ENCODE data around the gene DTX3L.

DTX3L gene

GRCh38 chr3:122564155-122564912 is at the start of gene DTX3L, which contains the start of gene PARP9:
DTX3L (plus strand) TSS chr3:122564338; CDS start chr3:122564427, 89 bp downstream.
PARP9 (minus strand) TSS chr3:122564300; CDS start chr3:122559620, 4,680 bp downstream.
- Mint-ChIP-seq H3K4me1 (ENCODE audit: low read depth) (peaks cover 73% of the 10 kb centered on the region), H3K27ac (peak within 1 kb of the TSS; percentile 97), H3K4me3 (peak within 1 kb of the TSS; percentile 88), H3K36me3 (ENCODE audit: low read depth) (peaks cover 64% of the 10 kb centered on the region), H3K9me3 (no peaks in the 10 kb centered on the region), H3K27me3 (no peaks in the 10 kb centered on the region)
- DNase-seq: peak; percentile 84

GRCh38 chr3:122515020-122515468 is 49.1 kb upstream of the DTX3L start:
- H3K4me1 Mint-ChIP-seq (ENCODE audit: low read depth): peaks cover 33% of the 10 kb centered on the region

GRCh38 chr3:122515870-122516269 is 48.3 kb upstream of the DTX3L start:
- H3K9me3 Mint-ChIP-seq: no peaks in the 10 kb centered on the region
- no peak overlapping the region for H3K27ac Mint-ChIP-seq
- H3K27me3 Mint-ChIP-seq: no peaks in the 10 kb centered on the region
- peaks cover 28% of the 10 kb centered on the region for H3K4me1 Mint-ChIP-seq (ENCODE audit: low read depth)
- no peak for DNase-seq
- H3K4me3 Mint-ChIP-seq: no peak overlapping the region
- peaks cover 21% of the 10 kb centered on the region for H3K36me3 Mint-ChIP-seq (ENCODE audit: low read depth)

More at GRCh38 chr3:122515020-122515468, 49.1 kb upstream of the DTX3L start:
- Mint-ChIP-seq H3K27me3 (no peaks in the 10 kb centered on the region), H3K36me3 (ENCODE audit: low read depth) (peaks cover 24% of the 10 kb centered on the region), H3K27ac (peak overlapping the region; percentile 90), H3K4me3 (peak overlapping the region; percentile 80), H3K9me3 (no peaks in the 10 kb centered on the region)
- DNase-seq: no peak

GRCh38 chr3:122516846-122517360 is 47.2 kb upstream of the DTX3L start:
- DNase-seq: no peak
- no peaks in the 10 kb centered on the region for H3K9me3 Mint-ChIP-seq
- no peak overlapping the region for H3K27ac Mint-ChIP-seq
- peaks cover 11% of the 10 kb centered on the region for H3K36me3 Mint-ChIP-seq (ENCODE audit: low read depth)
- no peak overlapping the region for H3K4me3 Mint-ChIP-seq
- H3K27me3 Mint-ChIP-seq: no peaks in the 10 kb centered on the region
- peaks cover 18% of the 10 kb centered on the region for H3K4me1 Mint-ChIP-seq (ENCODE audit: low read depth)

GRCh38 chr3:122519693-122520092 is 44.4 kb upstream of the DTX3L start:
- peaks cover 3% of the 10 kb centered on the region for H3K4me1 Mint-ChIP-seq (ENCODE audit: low read depth)
- H3K4me3 Mint-ChIP-seq: no peak overlapping the region
- no peaks in the 10 kb centered on the region for H3K9me3 Mint-ChIP-seq
- H3K27ac Mint-ChIP-seq: no peak overlapping the region
- H3K27me3 Mint-ChIP-seq: no peaks in the 10 kb centered on the region
- no peaks in the 10 kb centered on the region for H3K36me3 Mint-ChIP-seq (ENCODE audit: low read depth)
- no peak for DNase-seq

- Mint-ChIP-seq H3K36me3 (ENCODE audit: low read depth) (no peaks in the 10 kb centered on the region), H3K27ac (no peak overlapping the region), H3K4me1 (ENCODE audit: low read depth) (no peaks in the 10 kb centered on the region), H3K4me3 (no peak overlapping the region), H3K27me3 (no peaks in the 10 kb centered on the region), H3K9me3 (no peaks in the 10 kb centered on the region)
- no peak for DNase-seq
Observed at GRCh38 chr3:122520861-122521260, 43.3 kb upstream of the DTX3L start.

- Mint-ChIP-seq H3K36me3 (ENCODE audit: low read depth) (peaks cover 14% of the 10 kb centered on the region), H3K4me3 (no peak overlapping the region), H3K27me3 (no peaks in the 10 kb centered on the region), H3K4me1 (ENCODE audit: low read depth) (no peaks in the 10 kb centered on the region), H3K27ac (no peak overlapping the region), H3K9me3 (no peaks in the 10 kb centered on the region)
- DNase-seq: no peak
Observed at GRCh38 chr3:122523317-122523716, 40.8 kb upstream of the DTX3L start.

GRCh38 chr3:122530164-122530563 is 34.0 kb upstream of the DTX3L start:
- Mint-ChIP-seq H3K27ac (no peak overlapping the region), H3K4me1 (ENCODE audit: low read depth) (peaks cover 34% of the 10 kb centered on the region), H3K27me3 (no peaks in the 10 kb centered on the region), H3K4me3 (no peak overlapping the region), H3K9me3 (no peaks in the 10 kb centered on the region), H3K36me3 (ENCODE audit: low read depth) (peaks cover 69% of the 10 kb centered on the region)
- DNase-seq: no peak

GRCh38 chr3:122533480-122533879 is 30.7 kb upstream of the DTX3L start:
- peak overlapping the region; percentile 13 for H3K4me3 Mint-ChIP-seq
- no peak for DNase-seq
- H3K27ac Mint-ChIP-seq: peak overlapping the region; percentile 91
- peaks cover 40% of the 10 kb centered on the region for H3K4me1 Mint-ChIP-seq (ENCODE audit: low read depth)
- peaks cover 86% of the 10 kb centered on the region for H3K36me3 Mint-ChIP-seq (ENCODE audit: low read depth)
- no peaks in the 10 kb centered on the region for H3K9me3 Mint-ChIP-seq
- H3K27me3 Mint-ChIP-seq: no peaks in the 10 kb centered on the region

- Mint-ChIP-seq H3K9me3 (no peaks in the 10 kb centered on the region), H3K4me3 (peak overlapping the region; percentile 13), H3K4me1 (ENCODE audit: low read depth) (peaks cover 42% of the 10 kb centered on the region), H3K27ac (peak overlapping the region; percentile 91), H3K27me3 (no peaks in the 10 kb centered on the region), H3K36me3 (ENCODE audit: low read depth) (peaks cover 87% of the 10 kb centered on the region)
- DNase-seq: no peak
Observed at GRCh38 chr3:122533931-122534334, 30.2 kb upstream of the DTX3L start.

- H3K27me3 Mint-ChIP-seq: no peaks in the 10 kb centered on the region
- peaks cover 46% of the 10 kb centered on the region for H3K4me1 Mint-ChIP-seq (ENCODE audit: low read depth)
- H3K27ac Mint-ChIP-seq: no peak overlapping the region
- no peaks in the 10 kb centered on the region for H3K9me3 Mint-ChIP-seq
- H3K36me3 Mint-ChIP-seq (ENCODE audit: low read depth): peaks cover 96% of the 10 kb centered on the region
- no peak for DNase-seq
- H3K4me3 Mint-ChIP-seq: no peak overlapping the region
Observed at GRCh38 chr3:122535964-122536631, 28.0 kb upstream of the DTX3L start.

GRCh38 chr3:122536632-122537001 is 27.5 kb upstream of the DTX3L start:
- Mint-ChIP-seq H3K4me1 (ENCODE audit: low read depth) (peaks cover 46% of the 10 kb centered on the region), H3K4me3 (no peak overlapping the region), H3K27ac (no peak overlapping the region), H3K36me3 (ENCODE audit: low read depth) (peaks cover 97% of the 10 kb centered on the region), H3K27me3 (no peaks in the 10 kb centered on the region), H3K9me3 (no peaks in the 10 kb centered on the region)
- no peak for DNase-seq

- H3K4me1 Mint-ChIP-seq (ENCODE audit: low read depth): peaks cover 22% of the 10 kb centered on the region
- peaks cover 87% of the 10 kb centered on the region for H3K36me3 Mint-ChIP-seq (ENCODE audit: low read depth)
- no peak for DNase-seq
- no peaks in the 10 kb centered on the region for H3K9me3 Mint-ChIP-seq
- peak overlapping the region; percentile 39 for H3K27ac Mint-ChIP-seq
- no peak overlapping the region for H3K4me3 Mint-ChIP-seq
- H3K27me3 Mint-ChIP-seq: no peaks in the 10 kb centered on the region
Observed at GRCh38 chr3:122538956-122539490, 25.1 kb upstream of the DTX3L start.

- no peak for DNase-seq
- no peaks in the 10 kb centered on the region for H3K27me3 Mint-ChIP-seq
- H3K27ac Mint-ChIP-seq: no peak overlapping the region
- H3K36me3 Mint-ChIP-seq (ENCODE audit: low read depth): peaks cover 83% of the 10 kb centered on the region
- no peaks in the 10 kb centered on the region for H3K4me1 Mint-ChIP-seq (ENCODE audit: low read depth)
- no peaks in the 10 kb centered on the region for H3K9me3 Mint-ChIP-seq
- H3K4me3 Mint-ChIP-seq: no peak overlapping the region
Observed at GRCh38 chr3:122546151-122546550, 18.0 kb upstream of the DTX3L start.

GRCh38 chr3:122548076-122548475 is 16.1 kb upstream of the DTX3L start:
- no peak overlapping the region for H3K4me3 Mint-ChIP-seq
- no peaks in the 10 kb centered on the region for H3K9me3 Mint-ChIP-seq
- no peak overlapping the region for H3K27ac Mint-ChIP-seq
- peaks cover under 1% of the 10 kb centered on the region for H3K4me1 Mint-ChIP-seq (ENCODE audit: low read depth)
- DNase-seq: no peak
- H3K27me3 Mint-ChIP-seq: no peaks in the 10 kb centered on the region
- peaks cover 93% of the 10 kb centered on the region for H3K36me3 Mint-ChIP-seq (ENCODE audit: low read depth)
